WTC11 (cell line): Measurements from ENCODE around the gene KIF13A. TPM values are rescaled to one million over a fixed set of nuclear protein-coding genes. Genes with fewer than 3 reads are reported as not detected.
A peak's percentile ranks its signal among the peaks of the same experiment; 100 is the strongest.

ENCODE experiments used
- ATAC-seq: fragments of 200-7000 bp; cut with Tn5 transposase; 2 replicates; pipeline ENCODE4 v1.10.0; 2021; ENCODE audit warnings: mild to moderate bottlenecking, moderate library complexity
- CTCF ChIA-PET: fragments of 300-600 bp; sonication (Branson Sonifier 250); formaldehyde crosslinking; loops from one replicate; lab custom pipeline; 2021; ENCODE audit warnings: antibody characterized with exemption; lab: Charles Lee
- POLR2A ChIA-PET: fragments of 350-600 bp; sonication (Branson Sonifier 250); formaldehyde crosslinking; loops from one replicate; lab custom pipeline; 2021; ENCODE audit warnings: antibody characterized with exemption; lab: Charles Lee
- DNase-seq: peaks from one replicate; pipeline ENCODE4 v3.0.0; 2021; ENCODE audit warnings: low spot score
- H3K27ac Mint-ChIP-seq: 2 replicates; pipeline ENCODE4 v1.8.0; 2021; ENCODE audit warnings: mixed read lengths
- H3K27me3 Mint-ChIP-seq: 2 replicates; pipeline ENCODE4 v1.8.0; 2021; ENCODE audit warnings: low read depth, mild to moderate bottlenecking, moderate library complexity, mixed read lengths
- H3K36me3 Mint-ChIP-seq: 2 replicates; pipeline ENCODE4 v1.8.0; 2021; ENCODE audit warnings: mixed read lengths
- H3K4me1 Mint-ChIP-seq: 2 replicates; pipeline ENCODE4 v1.8.0; 2022; ENCODE audit warnings: mixed read lengths
- H3K4me3 Mint-ChIP-seq: 2 replicates; pipeline ENCODE4 v1.8.0; 2021; ENCODE audit warnings: mild to moderate bottlenecking, moderate library complexity, mixed read lengths
- H3K9me3 Mint-ChIP-seq: 2 replicates; pipeline ENCODE4 v1.8.0; 2021; ENCODE audit warnings: mixed read lengths
- ELF4 ChIP-seq: sonication (generic); formaldehyde crosslinking; IDR thresholded peaks from 2 replicates; pipeline ENCODE4 v1.8.1; 2022; ENCODE audit warnings: low read depth, mild to moderate bottlenecking, moderate library complexity, missing genetic modification reagents
- FOXJ3 ChIP-seq: sonication (generic); formaldehyde crosslinking; IDR thresholded peaks from 2 replicates; pipeline ENCODE4 v1.9.0; 2021; ENCODE audit warnings: missing genetic modification reagents, mild to moderate bottlenecking, borderline replicate concordance
- GABPB1 ChIP-seq: sonication (generic); formaldehyde crosslinking; IDR thresholded peaks from 2 replicates; pipeline ENCODE4 v1.8.1; 2023; ENCODE audit warnings: mild to moderate bottlenecking, missing genetic modification reagents
- HMGA2 ChIP-seq: fragments of 250-450 bp; sonication (Bioruptor Pico); IDR thresholded peaks from 2 replicates; pipeline ENCODE4 v1.4.0; 2021; ENCODE audit warnings: mild to moderate bottlenecking, moderate library complexity
- NFYB ChIP-seq: sonication (generic); formaldehyde crosslinking; conservative IDR thresholded peaks from 2 replicates; pipeline ENCODE4 v1.8.0; 2022; ENCODE audit warnings: low read depth, missing genetic modification reagents
- NR3C1 ChIP-seq: sonication (generic); formaldehyde crosslinking; conservative IDR thresholded peaks from 2 replicates; pipeline ENCODE4 v1.8.1; 2023; ENCODE audit warnings: low read depth, mild to moderate bottlenecking, missing genetic modification reagents
- SOX15 ChIP-seq: fragments of 250-450 bp; sonication (Bioruptor Pico); IDR thresholded peaks from 2 replicates; pipeline ENCODE4 v1.9.0; 2021; ENCODE audit warnings: mild to moderate bottlenecking
- TCF7 ChIP-seq: sonication (generic); formaldehyde crosslinking; IDR thresholded peaks from 2 replicates; pipeline ENCODE4 v1.8.0; 2022; ENCODE audit warnings: mild to moderate bottlenecking, low read depth, missing genetic modification reagents, moderate library complexity
- TP53 ChIP-seq: sonication (generic); formaldehyde crosslinking; IDR thresholded peaks from 2 replicates; pipeline ENCODE4 v1.8.1; 2023; ENCODE audit warnings: mild to moderate bottlenecking, missing genetic modification reagents
- ZNF138 ChIP-seq: sonication (generic); formaldehyde crosslinking; conservative IDR thresholded peaks from 2 replicates; pipeline ENCODE4 v1.8.1; 2022; ENCODE audit warnings: mild to moderate bottlenecking, moderate library complexity, missing genetic modification reagents
- ZNF263 ChIP-seq: sonication (generic); formaldehyde crosslinking; IDR thresholded peaks from 2 replicates; pipeline ENCODE4 v1.8.1; 2022; ENCODE audit warnings: low read depth, mild to moderate bottlenecking, moderate library complexity, missing genetic modification reagents
- ZNF317 ChIP-seq: sonication (generic); formaldehyde crosslinking; IDR thresholded peaks from 2 replicates; pipeline ENCODE4 v1.8.1; 2023; ENCODE audit warnings: low read depth, mild to moderate bottlenecking, moderate library complexity, missing genetic modification reagents, borderline replicate concordance
- ZNF512 ChIP-seq: sonication (generic); formaldehyde crosslinking; IDR thresholded peaks from 2 replicates; pipeline ENCODE4 v1.8.1; 2022; ENCODE audit warnings: missing genetic modification reagents, borderline replicate concordance
- ZSCAN18 ChIP-seq: fragments of 250-450 bp; sonication (Bioruptor Pico); IDR thresholded peaks from 2 replicates; pipeline ENCODE4 v2.1.2; 2022; ENCODE audit warnings: mild to moderate bottlenecking, moderate library complexity
- total RNA-seq: library from RNA; stranded (reverse); gene quantifications from 3 replicates; pipeline ENCODE4 v1.2.3, GENCODE V29; 2021
- TF ChIP-seq, protein P1 (sequence below): sonication (generic); formaldehyde crosslinking; IDR thresholded peaks from 2 replicates; pipeline ENCODE4 v1.8.1; 2023; ENCODE audit warnings: mild to moderate bottlenecking, missing genetic modification reagents, borderline replicate concordance
- TF ChIP-seq, protein P2 (sequence below): sonication (generic); formaldehyde crosslinking; IDR thresholded peaks from 2 replicates; pipeline ENCODE4 v1.8.1; 2022; ENCODE audit warnings: low read depth, missing genetic modification reagents, borderline replicate concordance
- TF ChIP-seq, protein P3 (sequence below): sonication (generic); formaldehyde crosslinking; IDR thresholded peaks from 2 replicates; pipeline ENCODE4 v1.8.1; 2023; ENCODE audit warnings: mild to moderate bottlenecking, missing genetic modification reagents
- TF ChIP-seq, protein P4 (sequence below): fragments of 250-450 bp; sonication (Bioruptor Pico); IDR thresholded peaks from 2 replicates; pipeline ENCODE4 v1.9.0; 2021; ENCODE audit warnings: mild to moderate bottlenecking
- TF ChIP-seq, protein P5 (sequence below): sonication (generic); formaldehyde crosslinking; IDR thresholded peaks from 2 replicates; pipeline ENCODE4 v1.8.0; 2023; ENCODE audit warnings: missing genetic modification reagents

KIF13A gene
- total RNA-seq, 1 experiment from 2014 or later = 32.7 TPM

GRCh38 chr6:17869010-17869752, 118.3 kb downstream of the KIF13A start:
- ATAC-seq (no peak), DNase-seq (no peak)
- POLR2A ChIA-PET = interaction anchor here (0.7 kb wide), 1 partner anchor 1459 kb away, joined by 9 read pairs; no protein-coding TSS in a partner anchor
- Mint-ChIP-seq H3K4me3 (no peak overlapping the region), H3K36me3 (no peaks in the 10 kb centered on the region), H3K9me3 (no peaks in the 10 kb centered on the region), H3K27me3 (no peaks in the 10 kb centered on the region), H3K27ac (peak overlapping the region; percentile 75; the same call in 1 of the 2 replicates), H3K4me1 (peaks cover 5% of the 10 kb centered on the region)
- TF ChIP-seq FOXJ3 (CRISPR knock-in tag) (no peak), TP53 (CRISPR knock-in tag) (no peak)
- CTCF ChIA-PET = interaction anchor here (0.7 kb wide), 1 partner anchor 27 kb away, joined by 3 read pairs; no protein-coding TSS in a partner anchor

GRCh38 chr6:17867880-17868279, 119.6 kb downstream of the KIF13A start:
- no peak overlapping the region for H3K27ac Mint-ChIP-seq
- no peaks in the 10 kb centered on the region for H3K9me3 Mint-ChIP-seq
- CTCF ChIA-PET = no interaction called here
- peaks cover 5% of the 10 kb centered on the region for H3K4me1 Mint-ChIP-seq
- POLR2A ChIA-PET = no interaction called here
- DNase-seq = no peak
- no peaks in the 10 kb centered on the region for H3K36me3 Mint-ChIP-seq
- no peak overlapping the region for H3K4me3 Mint-ChIP-seq
- ATAC-seq = no peak
- H3K27me3 Mint-ChIP-seq = no peaks in the 10 kb centered on the region
- TF ChIP-seq NR3C1 (CRISPR knock-in tag) (no peak), HMGA2 (CRISPR knock-in tag) (no peak), GABPB1 (CRISPR knock-in tag) (no peak), ELF4 (CRISPR knock-in tag) (no peak), ZNF138 (CRISPR knock-in tag) (no peak), ZNF317 (CRISPR knock-in tag) (no peak), ZNF263 (no peak), TCF7 (CRISPR knock-in tag) (no peak), ZNF512 (no peak), ZSCAN18 (CRISPR knock-in tag) (no peak), NFYB (CRISPR knock-in tag) (no peak), SOX15 (CRISPR knock-in tag) (no peak)
- TF ChIP-seq, protein P1, sequence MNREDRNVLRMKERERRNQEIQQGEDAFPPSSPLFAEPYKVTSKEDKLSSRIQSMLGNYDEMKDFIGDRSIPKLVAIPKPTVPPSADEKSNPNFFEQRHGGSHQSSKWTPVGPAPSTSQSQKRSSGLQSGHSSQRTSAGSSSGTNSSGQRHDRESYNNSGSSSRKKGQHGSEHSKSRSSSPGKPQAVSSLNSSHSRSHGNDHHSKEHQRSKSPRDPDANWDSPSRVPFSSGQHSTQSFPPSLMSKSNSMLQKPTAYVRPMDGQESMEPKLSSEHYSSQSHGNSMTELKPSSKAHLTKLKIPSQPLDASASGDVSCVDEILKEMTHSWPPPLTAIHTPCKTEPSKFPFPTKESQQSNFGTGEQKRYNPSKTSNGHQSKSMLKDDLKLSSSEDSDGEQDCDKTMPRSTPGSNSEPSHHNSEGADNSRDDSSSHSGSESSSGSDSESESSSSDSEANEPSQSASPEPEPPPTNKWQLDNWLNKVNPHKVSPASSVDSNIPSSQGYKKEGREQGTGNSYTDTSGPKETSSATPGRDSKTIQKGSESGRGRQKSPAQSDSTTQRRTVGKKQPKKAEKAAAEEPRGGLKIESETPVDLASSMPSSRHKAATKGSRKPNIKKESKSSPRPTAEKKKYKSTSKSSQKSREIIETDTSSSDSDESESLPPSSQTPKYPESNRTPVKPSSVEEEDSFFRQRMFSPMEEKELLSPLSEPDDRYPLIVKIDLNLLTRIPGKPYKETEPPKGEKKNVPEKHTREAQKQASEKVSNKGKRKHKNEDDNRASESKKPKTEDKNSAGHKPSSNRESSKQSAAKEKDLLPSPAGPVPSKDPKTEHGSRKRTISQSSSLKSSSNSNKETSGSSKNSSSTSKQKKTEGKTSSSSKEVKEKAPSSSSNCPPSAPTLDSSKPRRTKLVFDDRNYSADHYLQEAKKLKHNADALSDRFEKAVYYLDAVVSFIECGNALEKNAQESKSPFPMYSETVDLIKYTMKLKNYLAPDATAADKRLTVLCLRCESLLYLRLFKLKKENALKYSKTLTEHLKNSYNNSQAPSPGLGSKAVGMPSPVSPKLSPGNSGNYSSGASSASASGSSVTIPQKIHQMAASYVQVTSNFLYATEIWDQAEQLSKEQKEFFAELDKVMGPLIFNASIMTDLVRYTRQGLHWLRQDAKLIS (CRISPR knock-in tag) = no peak
- TF ChIP-seq, protein P2, sequence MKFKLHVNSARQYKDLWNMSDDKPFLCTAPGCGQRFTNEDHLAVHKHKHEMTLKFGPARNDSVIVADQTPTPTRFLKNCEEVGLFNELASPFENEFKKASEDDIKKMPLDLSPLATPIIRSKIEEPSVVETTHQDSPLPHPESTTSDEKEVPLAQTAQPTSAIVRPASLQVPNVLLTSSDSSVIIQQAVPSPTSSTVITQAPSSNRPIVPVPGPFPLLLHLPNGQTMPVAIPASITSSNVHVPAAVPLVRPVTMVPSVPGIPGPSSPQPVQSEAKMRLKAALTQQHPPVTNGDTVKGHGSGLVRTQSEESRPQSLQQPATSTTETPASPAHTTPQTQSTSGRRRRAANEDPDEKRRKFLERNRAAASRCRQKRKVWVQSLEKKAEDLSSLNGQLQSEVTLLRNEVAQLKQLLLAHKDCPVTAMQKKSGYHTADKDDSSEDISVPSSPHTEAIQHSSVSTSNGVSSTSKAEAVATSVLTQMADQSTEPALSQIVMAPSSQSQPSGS (CRISPR knock-in tag) = no peak
- TF ChIP-seq, protein P3, sequence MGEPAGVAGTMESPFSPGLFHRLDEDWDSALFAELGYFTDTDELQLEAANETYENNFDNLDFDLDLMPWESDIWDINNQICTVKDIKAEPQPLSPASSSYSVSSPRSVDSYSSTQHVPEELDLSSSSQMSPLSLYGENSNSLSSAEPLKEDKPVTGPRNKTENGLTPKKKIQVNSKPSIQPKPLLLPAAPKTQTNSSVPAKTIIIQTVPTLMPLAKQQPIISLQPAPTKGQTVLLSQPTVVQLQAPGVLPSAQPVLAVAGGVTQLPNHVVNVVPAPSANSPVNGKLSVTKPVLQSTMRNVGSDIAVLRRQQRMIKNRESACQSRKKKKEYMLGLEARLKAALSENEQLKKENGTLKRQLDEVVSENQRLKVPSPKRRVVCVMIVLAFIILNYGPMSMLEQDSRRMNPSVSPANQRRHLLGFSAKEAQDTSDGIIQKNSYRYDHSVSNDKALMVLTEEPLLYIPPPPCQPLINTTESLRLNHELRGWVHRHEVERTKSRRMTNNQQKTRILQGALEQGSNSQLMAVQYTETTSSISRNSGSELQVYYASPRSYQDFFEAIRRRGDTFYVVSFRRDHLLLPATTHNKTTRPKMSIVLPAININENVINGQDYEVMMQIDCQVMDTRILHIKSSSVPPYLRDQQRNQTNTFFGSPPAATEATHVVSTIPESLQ (CRISPR knock-in tag) = no peak
- TF ChIP-seq, protein P4, sequence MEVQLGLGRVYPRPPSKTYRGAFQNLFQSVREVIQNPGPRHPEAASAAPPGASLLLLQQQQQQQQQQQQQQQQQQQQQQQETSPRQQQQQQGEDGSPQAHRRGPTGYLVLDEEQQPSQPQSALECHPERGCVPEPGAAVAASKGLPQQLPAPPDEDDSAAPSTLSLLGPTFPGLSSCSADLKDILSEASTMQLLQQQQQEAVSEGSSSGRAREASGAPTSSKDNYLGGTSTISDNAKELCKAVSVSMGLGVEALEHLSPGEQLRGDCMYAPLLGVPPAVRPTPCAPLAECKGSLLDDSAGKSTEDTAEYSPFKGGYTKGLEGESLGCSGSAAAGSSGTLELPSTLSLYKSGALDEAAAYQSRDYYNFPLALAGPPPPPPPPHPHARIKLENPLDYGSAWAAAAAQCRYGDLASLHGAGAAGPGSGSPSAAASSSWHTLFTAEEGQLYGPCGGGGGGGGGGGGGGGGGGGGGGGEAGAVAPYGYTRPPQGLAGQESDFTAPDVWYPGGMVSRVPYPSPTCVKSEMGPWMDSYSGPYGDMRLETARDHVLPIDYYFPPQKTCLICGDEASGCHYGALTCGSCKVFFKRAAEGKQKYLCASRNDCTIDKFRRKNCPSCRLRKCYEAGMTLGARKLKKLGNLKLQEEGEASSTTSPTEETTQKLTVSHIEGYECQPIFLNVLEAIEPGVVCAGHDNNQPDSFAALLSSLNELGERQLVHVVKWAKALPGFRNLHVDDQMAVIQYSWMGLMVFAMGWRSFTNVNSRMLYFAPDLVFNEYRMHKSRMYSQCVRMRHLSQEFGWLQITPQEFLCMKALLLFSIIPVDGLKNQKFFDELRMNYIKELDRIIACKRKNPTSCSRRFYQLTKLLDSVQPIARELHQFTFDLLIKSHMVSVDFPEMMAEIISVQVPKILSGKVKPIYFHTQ (CRISPR knock-in tag) = no peak
- TF ChIP-seq, protein P5, sequence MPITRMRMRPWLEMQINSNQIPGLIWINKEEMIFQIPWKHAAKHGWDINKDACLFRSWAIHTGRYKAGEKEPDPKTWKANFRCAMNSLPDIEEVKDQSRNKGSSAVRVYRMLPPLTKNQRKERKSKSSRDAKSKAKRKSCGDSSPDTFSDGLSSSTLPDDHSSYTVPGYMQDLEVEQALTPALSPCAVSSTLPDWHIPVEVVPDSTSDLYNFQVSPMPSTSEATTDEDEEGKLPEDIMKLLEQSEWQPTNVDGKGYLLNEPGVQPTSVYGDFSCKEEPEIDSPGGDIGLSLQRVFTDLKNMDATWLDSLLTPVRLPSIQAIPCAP = no peak
